HT1080 (cell line): ENCODE results near the gene PPID. TPM values are rescaled to one million over a fixed set of nuclear protein-coding genes. Genes with fewer than 3 reads are reported as not detected.
"Not testable (repeated sequence)": the region's sequence is repeated elsewhere in the genome, so short reads cannot be mapped to it uniquely, and the experiment has no call there.

Experiments
- DNase-seq: peaks from one replicate; pipeline ENCODE4 v3.0.0-alpha.2; 2015; ENCODE audit warnings: low read depth
- polyA plus RNA-seq, 2 experiments: library from polyadenylated mRNA; depleted of rRNA; stranded (reverse); fragments of >200 nt; gene quantifications; 2 replicates each; pipeline ENCODE4 v1.2.3, GENCODE V29; 2015
- total RNA-seq: library from RNA; depleted of rRNA; stranded (reverse); fragments of >200 nt; shearing (Covaris generic); gene quantifications from 2 replicates; pipeline ENCODE4 v1.2.3, GENCODE V29; 2014; rRNA removed

The PPID gene
- 47.1 and 57.4 TPM in 2 replicates for total RNA-seq
- polyA plus RNA-seq (2015; cell fraction: cytosol; rRNA removed), result 70.3 and 76.7 TPM in 2 replicates
- 56.0 and 59.6 TPM in 2 replicates for polyA plus RNA-seq (2015; cell fraction: nucleus; rRNA removed)

- peak; percentile 81 for DNase-seq
Observed at GRCh38 chr4:158722917-158723793, at the start of gene PPID. PPID (minus strand) TSS chr4:158723396; CDS start chr4:158723288, 108 bp downstream.

DNA sequence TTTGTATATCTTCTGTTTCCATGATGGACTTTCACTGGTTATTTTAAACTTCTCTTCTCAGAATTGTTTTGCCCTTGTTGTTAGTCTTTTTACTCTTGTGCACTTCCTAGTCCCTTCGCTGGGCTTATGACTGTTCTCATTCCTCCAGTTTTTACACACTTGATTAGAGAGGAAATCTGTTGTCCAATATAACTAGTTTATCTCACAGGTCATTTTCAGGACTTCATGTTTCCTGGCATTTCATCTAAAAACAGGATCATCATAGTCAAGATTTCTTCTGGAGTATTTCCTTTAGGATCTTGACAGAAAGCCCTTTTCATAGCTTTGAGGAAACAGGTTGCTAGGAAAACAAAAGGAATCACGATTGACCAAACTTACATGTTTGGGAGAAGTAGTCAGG lies 48.6 kb upstream of the PPID start:
- no peak for DNase-seq

DNA sequence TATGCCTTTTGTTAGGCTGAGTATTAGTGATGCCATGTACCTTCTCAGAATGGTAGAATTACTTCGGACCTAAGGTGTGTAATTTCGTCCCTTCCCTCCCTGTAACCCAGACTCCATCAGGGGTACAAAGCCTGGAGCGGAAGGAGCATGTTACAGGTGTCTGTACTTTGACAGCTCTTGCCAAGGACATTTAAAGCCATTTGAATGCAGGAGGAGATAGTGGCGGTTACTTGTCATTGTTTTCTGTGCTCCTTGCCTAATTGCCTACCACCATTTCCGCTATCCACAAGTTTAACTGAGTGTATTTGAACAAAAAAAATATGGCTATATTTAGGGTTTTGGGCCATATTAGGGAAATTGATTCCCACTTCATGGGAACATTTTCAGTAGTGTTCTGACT lies 47.5 kb upstream of the PPID start:
- DNase-seq, result no peak

DNA sequence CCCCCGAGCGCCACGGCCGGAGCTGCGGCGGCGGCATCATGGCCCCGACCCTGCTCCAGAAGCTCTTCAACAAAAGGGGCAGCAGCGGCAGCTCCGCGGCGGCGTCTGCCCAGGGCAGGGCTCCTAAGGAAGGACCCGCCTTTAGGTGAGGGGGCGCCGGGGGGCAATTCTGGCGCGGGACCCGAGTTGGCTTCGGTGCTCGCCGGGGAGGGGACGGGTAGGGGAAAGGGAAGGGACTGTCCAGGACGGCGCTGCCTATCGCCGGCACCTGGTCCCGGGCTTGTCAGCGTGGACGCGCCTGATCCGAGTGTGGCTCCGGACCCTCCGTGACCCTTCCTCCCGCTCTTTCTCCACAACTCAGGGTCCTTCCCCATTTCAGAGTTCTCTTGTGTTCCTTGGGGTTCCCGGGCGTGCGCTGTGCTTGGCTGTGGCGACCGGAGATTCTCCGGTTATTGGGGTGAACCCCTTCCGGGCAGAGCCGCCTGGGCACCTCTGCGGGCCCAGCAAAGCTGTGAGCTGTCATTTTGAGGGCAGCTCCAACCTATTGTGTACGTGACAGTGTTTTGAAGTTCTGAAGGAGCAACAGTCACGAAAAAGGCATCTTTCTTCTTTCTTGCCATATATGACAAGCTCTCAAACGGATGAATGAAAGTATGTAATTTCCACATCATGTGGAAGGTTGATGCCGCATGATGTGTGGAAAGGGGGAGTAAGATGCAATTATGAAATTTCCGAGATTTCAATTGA lies 46.2 kb upstream of the PPID start:
- DNase-seq, result peak; percentile 41

GRCh38 chr4:158768555-158769174 lies 45.5 kb upstream of the PPID start, which contains the start of gene FNIP2:
FNIP2 (plus strand) TSS chr4:158769026; CDS start chr4:158769213, 187 bp downstream.
- DNase-seq, result peak; percentile 51

DNA sequence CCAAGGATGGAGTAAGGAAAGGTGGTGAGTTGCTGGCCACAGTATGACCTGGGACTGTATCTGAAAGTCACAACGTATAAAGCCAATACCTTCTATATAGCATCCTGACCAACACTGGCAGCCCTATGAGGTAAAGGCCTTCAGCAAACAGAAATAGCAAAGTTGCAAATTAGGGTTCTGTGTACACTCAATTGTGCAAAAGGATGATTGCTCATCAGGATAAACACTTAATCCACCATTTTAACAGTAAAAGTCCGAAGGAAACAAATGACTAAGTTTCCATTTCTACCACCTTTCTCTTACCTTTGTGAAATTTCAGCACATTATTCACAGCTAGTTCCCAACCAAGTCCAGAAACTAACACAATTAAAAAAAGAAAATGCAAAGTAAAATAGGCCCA lies 44.3 kb upstream of the PPID start:
- no peak for DNase-seq

GRCh38 chr4:158766434-158767044 lies 43.3 kb upstream of the PPID start:
- DNase-seq, result no peak

DNA sequence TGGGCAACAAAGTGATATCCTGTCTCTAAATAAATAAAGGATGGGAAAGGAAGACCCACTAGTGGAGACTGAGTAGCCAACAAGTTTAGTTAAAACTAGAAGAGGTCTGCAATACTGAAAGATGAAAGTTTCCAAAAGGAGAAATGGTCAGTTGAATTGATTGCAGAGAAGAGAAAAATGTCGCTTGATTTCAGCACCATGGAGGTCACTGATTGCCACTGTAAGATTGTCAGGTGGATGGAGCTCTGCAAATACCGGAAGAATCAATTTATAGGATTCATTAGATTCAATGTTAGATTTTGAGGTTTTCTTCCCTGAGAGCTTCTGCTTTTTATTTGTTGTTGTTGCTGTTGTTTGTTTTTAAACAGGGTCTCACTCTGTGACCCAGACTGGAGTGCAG lies 40.3 kb upstream of the PPID start:
- DNase-seq, result no peak

- DNase-seq, result no peak
Observed at GRCh38 chr4:158762553-158762952, 39.4 kb upstream of the PPID start.

GRCh38 chr4:158760866-158761265 lies 37.7 kb upstream of the PPID start:
- peak; percentile 82 for DNase-seq

DNA sequence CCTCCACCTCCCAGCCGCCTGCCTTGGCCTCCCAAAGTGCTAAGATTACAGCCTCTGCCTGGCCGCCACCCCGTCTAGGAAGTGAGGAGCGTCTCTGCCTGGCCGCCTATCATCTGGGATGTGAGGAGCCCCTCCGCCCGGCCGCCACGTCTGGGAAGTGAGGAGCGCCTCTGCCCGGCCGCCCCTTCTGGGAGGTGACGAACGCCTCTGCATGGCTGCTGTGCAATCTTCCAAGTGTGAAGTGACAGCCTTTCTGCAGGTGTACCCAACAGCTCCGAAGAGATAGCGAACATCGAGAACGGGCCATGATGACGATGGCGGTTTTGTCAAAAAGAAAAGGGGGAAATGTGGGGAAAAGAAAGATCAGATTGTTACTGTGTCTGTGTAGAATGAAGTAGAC lies 36.3 kb upstream of the PPID start:
- DNase-seq, result not testable (repeated sequence)

GRCh38 chr4:158758703-158759102 lies 35.5 kb upstream of the PPID start:
- DNase-seq, result no peak

DNA sequence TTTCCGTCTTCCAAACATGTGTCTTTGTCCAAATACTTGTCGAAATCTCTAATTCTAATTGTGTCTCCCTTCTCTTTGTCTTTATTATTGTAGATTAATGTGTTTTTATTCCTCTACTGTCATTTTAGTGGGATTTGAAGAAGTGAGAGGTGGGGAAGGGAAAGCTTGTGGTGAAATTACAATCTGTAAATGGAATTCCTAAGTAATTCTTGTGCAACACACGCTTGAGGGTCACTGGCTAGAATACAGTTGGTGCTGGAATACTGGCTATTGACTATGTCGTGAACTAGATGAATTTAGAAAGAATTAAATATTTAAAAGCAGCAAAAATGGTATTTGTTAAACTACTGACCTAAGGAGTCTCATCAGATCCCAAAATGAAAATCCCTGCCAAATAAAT lies 34.9 kb upstream of the PPID start:
- no peak for DNase-seq

GRCh38 chr4:158756588-158756987 lies 33.4 kb upstream of the PPID start:
- no peak for DNase-seq

GRCh38 chr4:158755819-158756218 lies 32.6 kb upstream of the PPID start:
- DNase-seq, result not testable (repeated sequence)

DNA sequence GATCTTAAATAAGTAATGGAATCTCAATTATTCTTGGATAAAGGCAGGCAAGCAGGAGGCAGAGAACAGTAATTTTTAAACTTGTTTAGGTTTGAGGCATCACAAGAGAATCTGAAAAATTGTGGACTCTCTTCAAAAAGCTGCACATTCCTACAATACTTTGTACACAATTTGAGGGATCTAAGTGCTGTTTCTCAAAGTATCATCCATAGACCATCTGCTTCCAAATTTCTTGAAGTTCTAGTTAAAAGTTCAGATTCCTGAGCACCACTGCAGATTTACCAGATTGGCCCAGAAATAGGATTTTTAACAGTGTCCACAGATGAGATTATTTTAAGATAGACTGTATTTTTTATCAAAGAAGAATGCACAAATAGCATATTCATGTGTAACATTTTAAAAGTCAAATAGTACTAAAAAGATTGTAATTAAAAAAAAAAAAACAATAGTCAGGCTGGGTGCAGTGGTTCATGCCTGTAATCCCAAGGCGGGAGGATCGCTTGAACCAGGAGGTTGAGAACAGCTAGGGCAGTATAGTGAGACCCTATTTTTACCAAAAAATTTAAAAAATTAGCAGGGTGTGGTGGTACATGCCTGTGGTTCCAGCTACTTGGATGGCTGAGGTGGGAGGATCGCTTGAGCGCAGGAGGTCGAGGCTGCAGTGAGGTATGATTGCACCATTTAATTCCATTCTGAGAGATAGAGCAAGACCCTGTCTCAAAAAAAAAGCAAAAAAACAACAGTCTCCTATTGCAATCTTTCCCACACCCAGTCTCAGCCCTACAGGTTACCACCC lies 31.4 kb upstream of the PPID start:
- no peak for DNase-seq

DNA sequence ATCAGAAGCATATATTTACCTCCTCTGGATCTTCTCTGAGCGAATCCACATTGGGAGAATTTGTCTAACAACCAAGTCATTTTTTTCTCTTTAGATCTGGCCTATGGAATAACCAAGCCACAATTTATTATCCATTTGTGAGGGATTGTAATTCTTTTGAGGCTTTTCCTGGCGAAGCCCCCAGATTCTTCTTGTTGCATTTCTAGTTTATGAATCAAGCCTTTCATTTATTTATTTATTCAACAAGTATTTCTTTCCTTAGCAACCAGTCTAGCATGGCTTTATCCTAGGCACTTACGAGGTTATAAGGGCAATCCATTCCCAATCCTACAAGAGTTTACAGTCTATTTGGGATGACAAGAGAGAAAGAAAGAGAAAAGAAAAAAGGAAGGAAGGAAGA lies 27.2 kb upstream of the PPID start:
- no peak for DNase-seq

- DNase-seq, result not testable (repeated sequence)
Observed at GRCh38 chr4:158746537-158746936, 23.3 kb upstream of the PPID start.

- no peak for DNase-seq
Observed at GRCh38 chr4:158741326-158742021, 18.3 kb upstream of the PPID start.

DNA sequence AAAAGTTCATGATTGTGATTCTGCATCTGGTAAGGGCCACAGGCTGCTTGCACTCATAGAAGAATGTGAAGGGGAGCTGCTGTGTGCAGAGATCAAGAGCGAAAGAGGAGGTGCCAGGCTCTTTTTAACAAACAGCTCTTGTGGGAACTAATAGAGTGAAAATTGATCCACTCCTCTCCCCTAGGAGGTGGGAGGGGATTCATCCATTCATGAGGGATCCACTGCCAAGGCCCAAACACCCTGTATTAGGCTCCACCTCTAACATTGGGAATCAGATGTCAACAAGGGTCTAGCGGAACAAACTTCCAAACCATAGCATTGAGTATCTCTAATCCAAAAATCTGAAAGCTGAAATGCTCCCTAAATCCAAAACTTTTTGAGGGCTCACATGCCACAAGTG lies 16.4 kb upstream of the PPID start:
- DNase-seq, result no peak
